ENCODE measurements around the gene ADAMTS13.

- TF ChIP-seq CTCF (IDR thresholded peaks at IDR 0.05), result no peak
- TF ChIP-seq POLR2A (IDR thresholded peaks at IDR 0.05), result no peak
- no peak for TF ChIP-seq POLR2AphosphoS5 (IDR thresholded peaks at IDR 0.05)
These were observed 48.8 kb downstream of the ADAMTS13 start for GRCh38 chr9:133470988-133471387.
